ENCODE measurements around the gene RBBP8NL.
A peak's percentile ranks its signal among the peaks of the same experiment; 100 is the strongest.

Gene RBBP8NL

DNA sequence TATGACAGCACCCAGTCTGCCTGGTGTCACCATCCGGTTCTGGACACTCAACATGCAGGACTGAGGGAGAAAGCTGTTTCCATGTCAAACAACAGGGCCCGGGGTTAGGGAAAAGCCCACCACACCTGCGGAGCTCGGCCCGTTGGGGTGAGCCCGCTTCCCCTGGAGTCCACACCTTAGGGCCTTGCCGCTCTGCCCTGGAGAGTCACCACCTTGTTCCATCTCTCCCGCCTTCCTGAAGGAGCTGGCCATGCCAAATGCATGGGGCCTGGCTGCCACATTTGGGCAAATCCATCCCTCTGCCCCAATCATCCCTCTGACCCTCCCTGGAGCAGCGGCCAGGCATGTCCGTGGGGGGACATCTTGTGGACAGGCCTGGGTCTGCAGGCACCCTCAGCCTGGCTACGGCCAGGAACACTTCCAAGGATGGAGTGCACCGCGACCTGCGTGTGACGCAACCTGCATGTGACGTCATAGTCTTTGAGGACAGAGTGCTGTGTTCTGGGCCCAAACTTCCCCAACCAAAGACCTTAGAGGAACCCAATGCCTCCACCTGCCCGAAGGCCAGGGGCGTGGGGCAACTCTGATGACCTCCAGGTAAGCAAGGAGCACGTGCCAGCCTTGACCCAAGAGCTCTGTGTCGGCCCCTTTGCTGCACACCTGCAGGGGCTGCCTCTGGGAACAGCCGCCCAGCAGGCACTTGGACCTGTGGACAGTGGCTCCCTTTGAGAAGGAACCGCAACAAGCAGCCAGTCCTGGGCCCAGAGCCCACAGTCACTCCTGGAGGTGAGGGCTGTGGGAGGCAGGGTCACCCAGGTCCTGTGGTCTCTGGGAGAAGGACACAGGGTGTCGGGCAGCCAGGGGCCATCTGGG, 22.0 kb downstream of the RBBP8NL start:
- DNase-seq: peak; percentile 42

GRCh38 chr20:62404761-62405107, 22.6 kb downstream of the RBBP8NL start:
- no peak for DNase-seq

GRCh38 chr20:62404112-62404665, 23.1 kb downstream of the RBBP8NL start:
- DNase-seq: no peak

DNA sequence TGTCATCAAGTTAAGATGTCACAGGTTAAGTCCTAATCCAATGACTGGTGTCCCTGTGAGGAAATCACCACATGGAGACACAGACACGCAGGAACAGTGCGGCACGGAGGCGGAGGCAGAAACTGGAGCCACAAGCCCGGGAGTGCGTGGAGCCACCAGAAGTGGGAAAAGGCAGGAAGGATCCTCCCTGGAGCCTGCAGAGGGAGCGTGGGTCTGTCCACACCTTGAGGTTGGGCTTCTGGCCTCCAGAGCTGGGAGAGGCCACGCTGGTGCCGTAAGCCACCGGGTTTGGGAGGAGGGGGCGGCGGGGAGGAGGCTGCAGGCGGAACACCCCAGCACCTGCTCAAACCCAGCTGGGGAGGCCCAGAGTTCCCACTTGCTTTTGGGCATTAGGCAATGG, 24.0 kb downstream of the RBBP8NL start:
- peak; percentile 47 for DNase-seq

DNA sequence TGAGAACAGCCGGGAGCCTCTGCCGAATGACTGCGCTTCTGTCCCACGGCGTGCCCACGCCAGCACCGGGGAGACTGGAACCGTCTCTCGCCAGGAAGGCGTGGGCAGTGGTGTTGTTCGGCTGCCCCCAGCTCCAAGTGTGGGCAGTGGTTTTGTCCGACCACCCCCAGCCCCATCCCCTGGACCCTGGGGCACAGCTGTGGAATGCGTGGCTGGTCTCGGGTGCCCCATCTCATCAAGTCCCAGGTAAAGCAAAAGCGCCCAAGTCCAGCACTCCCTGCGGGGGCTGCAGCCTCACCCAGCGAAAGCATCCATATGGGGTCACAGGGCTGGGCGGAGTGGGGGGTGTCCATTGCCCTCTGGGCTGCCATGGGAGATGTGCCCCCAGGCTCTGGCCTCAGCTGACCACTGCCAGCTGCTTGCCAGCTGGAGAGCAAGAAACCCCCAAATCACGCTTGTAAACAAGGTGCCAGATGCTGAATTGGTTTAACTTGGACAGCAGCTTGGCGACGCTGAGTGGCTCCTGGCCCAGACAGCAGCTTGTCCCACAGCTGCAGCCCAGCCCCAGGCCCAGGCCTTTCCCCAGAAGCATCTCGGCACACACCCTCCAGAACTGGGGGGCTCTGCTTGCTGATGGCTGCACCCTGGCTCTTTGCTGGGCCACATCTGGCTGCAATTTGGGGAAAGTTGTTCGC, 24.7 kb downstream of the RBBP8NL start:
- peak; percentile 74 for DNase-seq

DNA sequence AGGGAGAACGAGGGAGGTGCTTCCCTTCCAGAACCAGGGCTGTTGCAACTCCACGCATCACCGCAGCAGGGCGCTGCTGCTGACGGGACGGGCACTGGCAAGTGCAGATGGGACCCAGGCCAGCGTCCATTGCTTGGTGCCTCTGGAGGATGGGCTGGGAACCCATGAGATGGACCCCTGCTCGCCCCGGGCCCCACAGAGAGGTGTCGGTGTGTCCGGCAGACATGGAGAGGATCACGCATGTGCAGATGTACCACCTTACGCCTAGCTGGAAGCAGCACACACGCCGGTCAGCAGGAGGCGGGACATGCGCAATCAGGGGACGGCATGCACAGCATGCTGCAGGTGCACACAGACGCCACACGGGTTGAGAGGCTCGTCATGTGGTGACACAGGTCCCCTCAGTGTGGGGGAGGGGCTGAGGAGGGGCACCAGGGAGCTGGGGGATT, 26.0 kb downstream of the RBBP8NL start:
- DNase-seq: peak; percentile 53

GRCh38 chr20:62400541-62400940, 26.8 kb downstream of the RBBP8NL start:
- DNase-seq: no peak

DNA sequence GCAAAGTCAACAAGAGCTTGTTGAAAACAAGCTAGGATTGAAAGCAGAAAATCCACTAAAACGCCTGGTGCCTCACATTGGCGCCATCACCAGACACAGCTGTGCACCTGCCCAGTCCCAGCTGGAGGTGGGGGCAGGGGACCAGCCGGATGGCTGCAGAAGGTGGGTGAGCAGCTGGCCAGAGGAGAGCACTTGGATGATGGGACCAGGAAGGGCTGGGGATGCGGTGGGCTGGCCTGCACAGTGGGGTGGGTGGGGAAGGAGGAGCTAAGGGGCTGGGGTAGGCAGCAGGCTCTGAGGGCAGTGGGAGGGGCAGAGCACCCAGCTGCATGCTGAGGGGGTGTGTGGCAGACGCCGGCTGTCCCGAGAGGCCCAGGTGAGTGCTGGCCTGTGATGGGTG, 27.3 kb downstream of the RBBP8NL start:
- DNase-seq: peak; percentile 80

DNA sequence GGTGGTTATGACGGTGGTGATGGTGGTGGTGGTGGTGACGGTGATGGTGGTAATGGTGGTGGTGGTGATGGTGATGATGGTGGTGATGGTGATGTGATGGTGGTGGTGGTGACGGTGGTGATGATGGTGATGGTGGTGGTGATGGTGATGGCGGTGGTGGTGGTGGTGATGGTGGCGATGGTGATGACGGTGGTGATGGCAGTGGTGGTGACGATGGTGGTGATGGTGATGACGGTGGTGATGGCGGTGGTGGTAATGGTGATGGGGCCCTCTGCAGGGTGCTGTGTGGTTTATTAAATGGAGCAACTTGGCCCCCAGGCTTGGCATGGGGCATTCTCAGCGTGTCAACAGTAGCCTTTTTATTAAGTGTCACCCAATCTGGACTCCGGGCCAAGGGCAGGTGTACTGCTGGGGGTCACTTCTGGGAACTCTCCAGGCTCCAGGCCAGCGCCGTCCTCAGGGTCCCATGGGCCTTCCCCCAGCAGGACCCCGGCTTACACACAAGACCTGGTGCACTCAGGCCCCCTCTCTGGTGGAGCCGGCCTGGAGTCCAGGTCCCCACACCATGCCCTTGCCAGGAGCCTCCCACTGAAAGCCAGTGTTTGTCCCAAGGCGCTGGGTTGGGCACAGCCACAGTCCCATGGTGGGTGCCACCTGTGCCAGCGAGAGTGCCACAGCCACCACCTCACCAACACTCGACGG, 29.1 kb downstream of the RBBP8NL start:
- no peak for DNase-seq

DNA sequence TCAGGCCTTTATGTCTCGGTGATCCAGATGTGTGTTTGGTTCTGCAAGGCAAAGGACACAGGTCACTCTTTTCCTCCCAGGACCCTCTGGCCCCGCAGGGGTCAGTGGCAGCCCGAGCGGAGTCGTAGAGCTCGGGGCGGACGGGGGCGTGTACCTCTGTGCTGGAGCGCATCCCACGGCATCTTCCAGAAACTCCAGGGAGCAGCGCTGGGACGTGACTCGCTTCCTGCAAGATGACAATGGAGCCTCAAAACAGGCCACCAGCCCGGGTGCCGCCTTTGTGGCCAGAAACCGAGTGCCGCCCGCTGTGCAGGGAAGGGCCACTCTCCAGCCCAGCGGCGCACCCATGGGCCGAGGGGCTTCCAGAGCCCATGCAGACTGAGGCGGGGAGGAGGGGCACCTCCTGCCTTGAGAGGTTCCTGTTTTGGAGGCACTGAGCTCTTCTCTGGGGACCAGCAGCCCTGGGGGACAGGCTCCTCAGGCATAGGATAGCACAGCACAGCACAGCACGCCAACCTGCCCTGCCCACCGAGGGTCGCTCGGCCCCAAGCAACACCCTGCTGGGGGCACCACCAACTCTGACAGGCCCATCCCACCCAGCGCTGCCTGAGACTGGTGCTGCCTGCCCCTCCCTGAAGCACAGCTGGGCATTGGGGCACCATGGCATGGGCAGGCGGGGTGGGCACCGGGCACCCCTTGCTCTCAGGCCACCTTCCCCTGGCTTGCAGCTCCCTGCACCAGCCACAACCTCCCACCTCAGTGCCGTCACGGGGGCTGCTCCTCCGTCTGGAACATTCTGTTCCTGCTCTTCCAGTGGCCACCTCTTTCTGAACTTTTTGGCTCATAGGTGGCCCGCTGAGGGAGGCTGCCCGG, 30.7 kb downstream of the RBBP8NL start:
- DNase-seq: no peak

- DNase-seq: peak; percentile 29
Observed at GRCh38 chr20:62395311-62396242, 31.8 kb downstream of the RBBP8NL start.

GRCh38 chr20:62394248-62395245, 32.8 kb downstream of the RBBP8NL start:
- no peak for DNase-seq

DNA sequence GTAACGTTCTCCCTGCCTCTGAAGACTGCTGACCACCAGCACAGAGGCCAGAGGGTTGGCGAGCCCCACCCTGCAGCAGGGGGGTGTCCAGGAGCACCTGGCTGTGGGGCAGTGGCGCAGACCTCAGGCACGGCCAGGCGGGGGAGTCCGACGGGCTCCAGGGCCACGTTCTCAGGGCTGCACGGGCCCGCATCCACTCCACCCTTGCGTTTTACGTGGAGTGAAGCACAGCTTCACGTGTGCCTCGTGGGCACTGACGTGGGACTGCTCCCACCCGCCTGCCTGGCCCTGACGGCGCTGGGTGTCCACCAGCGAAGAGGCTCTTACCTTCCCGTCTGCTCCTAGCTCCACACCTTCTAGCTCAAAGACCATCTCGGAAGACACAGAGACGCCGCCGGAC, 33.5 kb downstream of the RBBP8NL start:
- no peak for DNase-seq

- no peak for DNase-seq
Observed at GRCh38 chr20:62393335-62393665, 34.0 kb downstream of the RBBP8NL start.

DNA sequence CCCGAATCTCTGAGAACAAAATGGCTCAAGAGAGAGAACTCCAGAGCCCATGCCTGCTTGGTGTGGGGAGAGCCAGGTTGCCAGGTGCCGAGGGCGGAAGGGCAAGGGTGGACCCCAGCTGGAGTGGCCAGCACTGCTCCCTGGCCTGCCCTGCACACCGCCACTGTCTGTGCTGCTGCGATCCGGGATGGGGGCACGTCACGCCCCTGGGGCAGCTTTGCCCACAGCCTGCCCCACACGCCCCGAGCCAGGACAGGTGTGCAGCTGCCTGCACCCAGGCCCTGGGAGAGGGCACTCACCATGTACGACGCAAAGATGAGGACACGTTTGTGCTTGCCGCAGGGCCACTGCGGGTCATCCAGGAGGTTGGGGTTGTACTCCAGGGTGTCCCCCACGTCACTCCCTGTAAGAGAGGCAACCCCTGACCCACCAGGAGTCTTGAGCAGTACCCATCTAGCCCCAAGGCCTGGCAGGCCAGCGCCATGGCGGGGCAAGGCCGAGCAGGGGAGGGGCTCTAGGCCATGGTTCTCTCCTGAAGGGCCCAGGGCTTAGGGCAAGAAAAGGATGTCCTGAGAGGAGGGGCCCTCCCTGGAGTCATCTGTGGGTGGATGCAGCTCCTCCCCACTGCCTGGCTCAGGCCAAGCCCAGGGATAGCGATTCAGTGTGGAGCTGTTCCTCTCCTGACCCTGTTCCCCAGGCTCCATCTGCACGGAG, 34.6 kb downstream of the RBBP8NL start:
- DNase-seq: no peak

DNA sequence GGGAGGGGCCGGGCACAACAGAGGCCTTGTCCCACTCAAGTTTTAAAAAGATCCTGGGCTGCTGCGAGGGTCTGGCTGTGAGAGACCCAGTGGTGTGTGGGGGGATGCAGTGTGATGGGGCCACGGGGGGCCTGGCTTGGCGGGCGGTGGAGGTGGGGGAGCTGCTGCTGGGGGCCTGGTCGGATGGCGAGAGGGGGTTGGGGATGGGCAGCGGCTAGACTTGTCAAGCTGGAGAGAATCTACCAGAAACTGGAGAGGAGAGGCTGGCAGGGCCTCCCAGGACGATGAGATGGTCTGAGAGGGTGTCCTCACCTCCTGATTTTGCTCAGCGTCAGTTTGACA, 35.3 kb downstream of the RBBP8NL start:
- no peak for DNase-seq

DNA sequence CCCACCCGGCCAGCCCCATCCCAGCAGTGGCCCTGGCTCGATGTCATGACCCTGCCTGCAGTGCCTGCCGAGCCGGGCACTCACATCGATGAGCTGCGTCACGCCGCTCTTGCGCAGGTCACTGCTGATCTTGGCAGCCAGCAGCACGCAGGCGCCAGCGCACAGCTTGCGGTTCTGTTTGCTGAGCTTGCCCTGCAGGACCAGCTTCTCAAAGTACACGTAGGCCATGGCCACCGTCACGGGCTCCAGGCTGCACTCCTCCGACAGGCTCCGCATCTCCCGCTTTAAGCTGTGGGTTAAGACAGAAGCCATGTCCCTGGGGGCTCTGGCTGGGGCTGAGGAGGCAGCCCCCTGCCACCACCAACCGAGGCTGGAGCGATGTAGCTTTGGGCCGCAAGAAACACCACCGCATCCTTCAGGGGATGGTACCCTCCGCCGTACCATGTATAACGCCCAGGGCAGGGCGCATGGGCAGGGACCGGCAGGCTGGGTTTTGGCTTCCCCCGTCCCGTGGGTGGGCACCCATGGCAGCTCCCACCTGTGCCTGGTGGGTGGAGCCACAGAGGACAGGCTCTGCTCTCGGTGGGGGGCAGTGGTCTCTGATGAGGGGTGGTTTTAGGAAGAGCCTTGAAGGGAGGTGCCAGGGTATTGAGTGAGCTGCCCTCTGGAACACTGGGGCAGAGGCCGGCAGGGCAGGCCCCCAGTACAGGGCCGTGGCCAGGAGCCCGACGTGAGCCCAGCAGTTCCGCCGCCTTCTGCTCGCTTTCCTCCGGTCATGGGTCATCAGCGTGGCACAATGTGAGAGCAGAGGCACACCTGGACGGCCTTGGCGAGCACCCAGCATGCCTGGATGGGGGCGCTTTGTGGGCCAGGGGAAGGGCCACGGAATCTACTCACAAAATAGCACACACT, 35.9 kb downstream of the RBBP8NL start:
- DNase-seq: no peak

Measured in NCI-H82 (cell line).